OCI-LY3 (cell line): Measurements from ENCODE around the gene RGL3.

Experiments
- H2AFZ ChIP-seq: fragments of 200-600, 300-600 bp; shearing (Covaris generic); 2 replicates; pipeline ENCODE4 v1.6.0; 2014; ENCODE audit warnings: antibody characterized with exemption, low read depth, low read length
- H3K27ac ChIP-seq: fragments of 200-600, 300-600 bp; sonication (generic); 2 replicates; pipeline ENCODE4 v1.5.1; 2014; ENCODE audit warnings: mild to moderate bottlenecking, low read length, moderate library complexity, mixed read lengths
- H3K27me3 ChIP-seq: fragments of 200-600, 300-600 bp; sonication (generic); 2 replicates; pipeline ENCODE4 v1.6.1; 2014; ENCODE audit warnings: low read depth, low read length, mixed read lengths
- H3K36me3 ChIP-seq: fragments of 200-600, 300-600 bp; sonication (generic); replicated peaks from 2 replicates; pipeline ENCODE3; 2014; ENCODE audit warnings: low read depth, low read length, mixed read lengths
- H3K4me1 ChIP-seq: fragments of 300-600, 200-600 bp; sonication (generic); 2 replicates; pipeline ENCODE4 v1.6.1; 2014; ENCODE audit warnings: low read length, mixed read lengths
- H3K4me2 ChIP-seq: fragments of 200-600, 300-600 bp; sonication (generic); 2 replicates; pipeline ENCODE4 v1.6.1; 2014; ENCODE audit warnings: low read length, mixed read lengths
- H3K4me3 ChIP-seq: fragments of 300-600, 200-600 bp; sonication (generic); 2 replicates; pipeline ENCODE4 v1.5.1; 2014; ENCODE audit warnings: antibody characterized with exemption, mild to moderate bottlenecking, low read length, moderate library complexity
- H3K79me2 ChIP-seq: fragments of 300-600, 200-600 bp; shearing (Covaris generic); 2 replicates; pipeline ENCODE4 v1.6.1; 2014; ENCODE audit warnings: mild to moderate bottlenecking, low read length, mixed read lengths
- H3K9ac ChIP-seq: fragments of 300-600, 200-600 bp; shearing (Covaris generic); 2 replicates; pipeline ENCODE4 v1.6.0; 2014; ENCODE audit warnings: mild to moderate bottlenecking, low read length, moderate library complexity
- H3K9me3 ChIP-seq: fragments of 200-600, 300-600 bp; shearing (Covaris generic); 2 replicates; pipeline ENCODE4 v1.6.1; 2014; ENCODE audit warnings: low read length, mixed read lengths; ENCODE audit not compliant: insufficient read depth
- H4K20me1 ChIP-seq: fragments of 200-600, 300-600 bp; sonication (generic); 2 replicates; pipeline ENCODE4 v1.6.1; 2016; ENCODE audit warnings: low read length, mixed read lengths; ENCODE audit not compliant: insufficient read depth
- EZH2phosphoT487 ChIP-seq: fragments of 200-600 bp; shearing (Covaris generic); IDR thresholded peaks from 2 replicates; pipeline ENCODE4 v1.6.1; 2018; ENCODE audit warnings: antibody characterized with exemption, mixed run types, low read depth
- TF ChIP-seq, protein P1 (sequence below): fragments of 200-600, 300-600 bp; sonication (generic); IDR thresholded peaks from 2 replicates; pipeline ENCODE4 v1.5.1; 2014; ENCODE audit warnings: antibody characterized with exemption, low read length, low read depth

Gene RGL3

GRCh38 chr19:11397089-11397610 is 22.0 kb downstream of the RGL3 start:
- Histone ChIP-seq H3K4me3 (no peak overlapping the region), H3K4me1 (no peaks in the 10 kb centered on the region), H4K20me1 (no peaks in the 10 kb centered on the region), H3K9me3 (no peaks in the 10 kb centered on the region), H3K4me2 (no peak overlapping the region), H3K27ac (no peak overlapping the region), H3K79me2 (no peaks in the 10 kb centered on the region), H3K9ac (no peak overlapping the region), H2AFZ (no peak overlapping the region), H3K36me3 (no peaks in the 10 kb centered on the region), H3K27me3 (no peaks in the 10 kb centered on the region)
- TF ChIP-seq EZH2phosphoT487: no peak
- TF ChIP-seq, protein P1, sequence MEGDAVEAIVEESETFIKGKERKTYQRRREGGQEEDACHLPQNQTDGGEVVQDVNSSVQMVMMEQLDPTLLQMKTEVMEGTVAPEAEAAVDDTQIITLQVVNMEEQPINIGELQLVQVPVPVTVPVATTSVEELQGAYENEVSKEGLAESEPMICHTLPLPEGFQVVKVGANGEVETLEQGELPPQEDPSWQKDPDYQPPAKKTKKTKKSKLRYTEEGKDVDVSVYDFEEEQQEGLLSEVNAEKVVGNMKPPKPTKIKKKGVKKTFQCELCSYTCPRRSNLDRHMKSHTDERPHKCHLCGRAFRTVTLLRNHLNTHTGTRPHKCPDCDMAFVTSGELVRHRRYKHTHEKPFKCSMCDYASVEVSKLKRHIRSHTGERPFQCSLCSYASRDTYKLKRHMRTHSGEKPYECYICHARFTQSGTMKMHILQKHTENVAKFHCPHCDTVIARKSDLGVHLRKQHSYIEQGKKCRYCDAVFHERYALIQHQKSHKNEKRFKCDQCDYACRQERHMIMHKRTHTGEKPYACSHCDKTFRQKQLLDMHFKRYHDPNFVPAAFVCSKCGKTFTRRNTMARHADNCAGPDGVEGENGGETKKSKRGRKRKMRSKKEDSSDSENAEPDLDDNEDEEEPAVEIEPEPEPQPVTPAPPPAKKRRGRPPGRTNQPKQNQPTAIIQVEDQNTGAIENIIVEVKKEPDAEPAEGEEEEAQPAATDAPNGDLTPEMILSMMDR: no peak

GRCh38 chr19:11390933-11391680 is 28.0 kb downstream of the RGL3 start:
- Histone ChIP-seq H3K9me3 (no peaks in the 10 kb centered on the region), H3K9ac (no peak overlapping the region), H3K4me2 (no peak overlapping the region)

DNA sequence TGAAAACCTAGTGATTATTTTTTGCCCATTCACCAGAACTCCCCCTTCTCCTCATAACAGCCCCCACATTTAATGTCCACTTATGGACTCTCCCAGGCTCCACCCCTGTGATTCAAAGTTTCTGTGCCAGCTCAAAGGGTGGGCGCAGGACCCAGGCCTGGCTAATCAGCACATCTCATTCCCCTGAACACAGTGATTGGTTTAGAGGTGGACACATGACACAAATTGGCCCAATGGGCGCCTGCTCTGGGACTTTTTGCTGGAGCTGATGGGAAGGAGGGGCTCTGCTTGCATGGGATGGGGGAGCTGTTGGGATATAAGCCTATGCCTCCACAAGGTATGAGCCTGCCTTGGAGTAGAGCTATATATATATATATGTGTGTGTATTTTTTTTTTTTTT is 28.8 kb downstream of the RGL3 start:
- H3K4me1 ChIP-seq: no peaks in the 10 kb centered on the region
- H3K79me2 ChIP-seq: no peaks in the 10 kb centered on the region
- H3K4me3 ChIP-seq: no peak overlapping the region
- no peak overlapping the region for H3K4me2 ChIP-seq
- TF ChIP-seq, protein P1: no peak
- TF ChIP-seq EZH2phosphoT487: no peak
- H3K9me3 ChIP-seq: no peaks in the 10 kb centered on the region
- H4K20me1 ChIP-seq: no peaks in the 10 kb centered on the region
- no peaks in the 10 kb centered on the region; the same call in 1 of the 2 replicates for H3K27me3 ChIP-seq
- no peaks in the 10 kb centered on the region for H3K36me3 ChIP-seq
- H2AFZ ChIP-seq: no peak overlapping the region
- H3K9ac ChIP-seq: no peak overlapping the region
- no peak overlapping the region for H3K27ac ChIP-seq

More at GRCh38 chr19:11390933-11391680, 28.0 kb downstream of the RGL3 start:
- no peaks in the 10 kb centered on the region for H3K36me3 ChIP-seq
- no peaks in the 10 kb centered on the region; the same call in 1 of the 2 replicates for H3K27me3 ChIP-seq
- no peak overlapping the region for H3K27ac ChIP-seq
- no peaks in the 10 kb centered on the region for H4K20me1 ChIP-seq
- H2AFZ ChIP-seq: no peak overlapping the region
- no peaks in the 10 kb centered on the region for H3K4me1 ChIP-seq
- H3K4me3 ChIP-seq: no peak overlapping the region
- TF ChIP-seq, protein P1: no peak
- TF ChIP-seq EZH2phosphoT487: no peak
- no peaks in the 10 kb centered on the region for H3K79me2 ChIP-seq

GRCh38 chr19:11387162-11388034 is 31.7 kb downstream of the RGL3 start:
- Histone ChIP-seq H4K20me1 (no peaks in the 10 kb centered on the region), H3K36me3 (no peaks in the 10 kb centered on the region), H3K4me1 (no peaks in the 10 kb centered on the region), H3K9me3 (no peaks in the 10 kb centered on the region), H3K4me2 (no peak overlapping the region), H3K79me2 (no peaks in the 10 kb centered on the region), H3K4me3 (no peak overlapping the region), H3K9ac (no peak overlapping the region), H3K27me3 (no peaks in the 10 kb centered on the region; the same call in 1 of the 2 replicates), H2AFZ (peak overlapping the region; percentile 71), H3K27ac (no peak overlapping the region)
- TF ChIP-seq, protein P1: no peak
- no peak for TF ChIP-seq EZH2phosphoT487
